Esophagus muscularis mucosa (tissue), 4 donors: ENCODE data around the gene C7orf33.

ENCODE experiments used
- CTCF ChIP-seq, 3 experiments: fragments of 200-600 bp in 2 of 3; fragments of 450-650 bp in 1 of 3; sonication (generic) in 2 of 3; IDR thresholded peaks; one replicate each; pipeline ENCODE4 v1.5.1; 2017 to 2019; ENCODE audit warnings: antibody characterized with exemption in 3 of 3, mild to moderate bottlenecking in 2 of 3, moderate library complexity in 1 of 3
- EP300 ChIP-seq: sonication (generic); formaldehyde crosslinking; IDR thresholded peaks from one replicate; pipeline ENCODE4 v1.6.1; 2017; ENCODE audit warnings: antibody characterized with exemption
- POLR2A ChIP-seq: fragments of 450-650 bp; IDR thresholded peaks from one replicate; pipeline ENCODE4 v1.6.1; 2017; ENCODE audit warnings: antibody characterized with exemption, moderate library complexity, mild to moderate bottlenecking, low read depth
- POLR2AphosphoS5 ChIP-seq, 2 donors: sonication (generic); formaldehyde crosslinking; IDR thresholded peaks; one replicate each; pipeline ENCODE4 v1.6.1; 2017; ENCODE audit warnings: antibody characterized with exemption in 2 of 2

- TF ChIP-seq POLR2AphosphoS5 (IDR thresholded peaks at IDR 0.05) (no peak), CTCF (IDR thresholded peaks at IDR 0.05) (no peak), POLR2A (no peak), EP300 (no peak)
These were observed 34.2 kb downstream of the C7orf33 start for GRCh38 chr7:148624735-148625134.
